Ammon's horn (tissue), 1 donor: ENCODE measurements around the gene MAT1A.
"Not testable (repeated sequence)": the region's sequence is repeated elsewhere in the genome, so short reads cannot be mapped to it uniquely, and the experiment has no call there.

ENCODE experiments used
- DNase-seq: peaks from one replicate; pipeline ENCODE4 v3.0.0-alpha.2; 2016; ENCODE audit warnings: low spot score

MAT1A gene

DNA sequence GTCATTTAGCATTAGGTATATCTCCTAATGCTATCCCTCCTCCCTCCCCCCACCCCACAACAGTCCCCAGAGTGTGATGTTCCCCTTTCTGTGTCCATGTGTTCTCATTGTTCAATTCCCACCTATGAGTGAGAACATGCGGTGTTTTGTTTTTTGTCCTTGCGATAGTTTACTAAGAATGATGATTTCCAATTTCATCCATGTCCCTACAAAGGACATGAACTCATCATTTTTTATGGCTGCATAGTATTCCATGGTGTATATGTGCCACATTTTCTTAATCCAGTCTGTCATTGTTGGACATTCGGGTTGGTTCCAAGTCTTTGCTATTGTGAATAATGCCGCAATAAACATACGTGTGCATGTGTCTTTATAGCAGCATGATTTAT, 66.4 kb downstream of the MAT1A start:
- not testable (repeated sequence) for DNase-seq
